Measurements from ENCODE around the gene ZMIZ1. TPM values are rescaled to one million over a fixed set of nuclear protein-coding genes. Genes with fewer than 3 reads are reported as not detected.
A peak's percentile ranks its signal among the peaks of the same experiment; 100 is the strongest.

The ZMIZ1 gene
- total RNA-seq, 4 donors from 2014 or later: 18.7 to 188 (median 36.7) TPM

DNA sequence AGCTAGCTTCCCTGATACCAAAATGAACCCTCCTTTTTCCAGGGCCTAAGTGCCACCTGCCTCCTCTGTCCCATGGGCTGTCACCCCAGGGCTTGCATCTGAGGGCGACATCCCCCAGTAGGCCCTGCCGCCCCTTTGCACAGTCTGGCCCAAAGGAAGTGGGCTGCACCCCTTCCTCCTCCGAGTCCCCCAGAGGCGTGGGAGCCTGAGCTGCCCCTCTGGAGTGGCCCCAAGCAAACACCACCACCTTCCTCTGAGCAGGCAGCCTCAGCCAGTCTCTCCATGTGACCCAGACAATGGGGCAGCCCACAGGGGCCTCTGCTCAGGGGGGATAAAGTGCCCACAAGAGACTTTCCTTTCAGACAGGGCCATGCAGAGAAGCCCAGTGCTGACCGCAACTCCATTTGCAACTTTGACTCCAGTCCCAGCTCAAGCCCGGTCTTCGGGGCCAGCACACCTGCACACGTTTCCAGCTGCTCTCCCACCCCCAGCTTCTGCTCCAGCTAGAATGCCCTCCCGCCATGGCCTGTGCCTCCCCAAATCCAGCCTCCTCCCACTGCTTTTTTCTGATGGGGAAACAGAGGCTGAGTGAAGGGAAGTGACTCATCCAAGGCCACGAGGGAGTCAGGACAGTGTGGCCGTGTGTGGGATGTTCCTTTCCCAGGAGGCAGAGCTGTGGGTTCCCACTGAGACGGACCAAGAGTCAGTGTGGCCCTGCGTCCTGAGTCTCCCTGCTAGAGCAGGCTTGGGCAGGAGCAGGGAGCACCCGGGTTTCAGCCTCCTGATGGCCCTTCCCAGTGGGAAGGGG, 111.9 kb downstream of the ZMIZ1 start:
- TF ChIP-seq POLR2A (IDR thresholded peaks at IDR 0.05): no peak
- TF ChIP-seq, protein P1, sequence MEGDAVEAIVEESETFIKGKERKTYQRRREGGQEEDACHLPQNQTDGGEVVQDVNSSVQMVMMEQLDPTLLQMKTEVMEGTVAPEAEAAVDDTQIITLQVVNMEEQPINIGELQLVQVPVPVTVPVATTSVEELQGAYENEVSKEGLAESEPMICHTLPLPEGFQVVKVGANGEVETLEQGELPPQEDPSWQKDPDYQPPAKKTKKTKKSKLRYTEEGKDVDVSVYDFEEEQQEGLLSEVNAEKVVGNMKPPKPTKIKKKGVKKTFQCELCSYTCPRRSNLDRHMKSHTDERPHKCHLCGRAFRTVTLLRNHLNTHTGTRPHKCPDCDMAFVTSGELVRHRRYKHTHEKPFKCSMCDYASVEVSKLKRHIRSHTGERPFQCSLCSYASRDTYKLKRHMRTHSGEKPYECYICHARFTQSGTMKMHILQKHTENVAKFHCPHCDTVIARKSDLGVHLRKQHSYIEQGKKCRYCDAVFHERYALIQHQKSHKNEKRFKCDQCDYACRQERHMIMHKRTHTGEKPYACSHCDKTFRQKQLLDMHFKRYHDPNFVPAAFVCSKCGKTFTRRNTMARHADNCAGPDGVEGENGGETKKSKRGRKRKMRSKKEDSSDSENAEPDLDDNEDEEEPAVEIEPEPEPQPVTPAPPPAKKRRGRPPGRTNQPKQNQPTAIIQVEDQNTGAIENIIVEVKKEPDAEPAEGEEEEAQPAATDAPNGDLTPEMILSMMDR (IDR thresholded peaks at IDR 0.05): no peak
- peaks cover 43 to 75% of the 10 kb centered on the region in 2 donors for H3K4me1 ChIP-seq

DNA sequence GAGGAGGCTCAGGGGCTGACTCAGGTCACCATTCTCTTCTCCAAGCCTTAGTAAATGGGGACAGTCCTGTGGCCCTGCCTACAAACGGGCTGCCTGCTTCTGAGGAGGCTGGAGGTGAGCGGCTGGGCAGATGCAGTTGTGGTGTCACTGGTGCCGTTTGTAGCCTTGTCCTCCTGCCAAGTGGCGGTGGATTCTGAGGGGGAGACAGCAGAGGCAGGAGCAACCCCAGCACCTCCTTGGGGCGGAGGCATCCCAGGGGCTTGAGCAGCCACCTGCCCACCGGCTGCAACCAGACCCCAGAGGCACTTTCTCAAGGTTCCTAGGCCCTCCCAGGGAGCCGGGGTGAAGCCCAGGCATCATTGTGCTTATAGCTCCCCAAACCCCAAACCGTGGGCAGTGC, 112.5 kb downstream of the ZMIZ1 start:
- Histone ChIP-seq H3K4me3 (no peak overlapping the region), H3K27ac (peak overlapping the region; percentile 78), H3K27me3 (no peaks in the 10 kb centered on the region), H3K4me1 (peaks cover 46 to 69% of the 10 kb centered on the region in 2 donors), H3K9me3 (no peaks in the 10 kb centered on the region), H3K36me3 (no peaks in the 10 kb centered on the region)
- no peak for DNase-seq
- intact Hi-C loops (cut with DNase I; ENCODE audit: low total_unique reads): no loop called here
- TF ChIP-seq POLR2A (IDR thresholded peaks at IDR 0.05): no peak
- TF ChIP-seq, protein P1 (IDR thresholded peaks at IDR 0.05): no peak

More for the DNA sequence above, 111.9 kb downstream of the ZMIZ1 start:
- DNase-seq: no peak
- Histone ChIP-seq H3K27ac (peak overlapping the region; percentile 78), H3K27me3 (no peaks in the 10 kb centered on the region), H3K9me3 (no peaks in the 10 kb centered on the region), H3K36me3 (no peaks in the 10 kb centered on the region), H3K4me3 (no peak overlapping the region)
- intact Hi-C loops (cut with DNase I; ENCODE audit: low total_unique reads): no loop called here

DNA sequence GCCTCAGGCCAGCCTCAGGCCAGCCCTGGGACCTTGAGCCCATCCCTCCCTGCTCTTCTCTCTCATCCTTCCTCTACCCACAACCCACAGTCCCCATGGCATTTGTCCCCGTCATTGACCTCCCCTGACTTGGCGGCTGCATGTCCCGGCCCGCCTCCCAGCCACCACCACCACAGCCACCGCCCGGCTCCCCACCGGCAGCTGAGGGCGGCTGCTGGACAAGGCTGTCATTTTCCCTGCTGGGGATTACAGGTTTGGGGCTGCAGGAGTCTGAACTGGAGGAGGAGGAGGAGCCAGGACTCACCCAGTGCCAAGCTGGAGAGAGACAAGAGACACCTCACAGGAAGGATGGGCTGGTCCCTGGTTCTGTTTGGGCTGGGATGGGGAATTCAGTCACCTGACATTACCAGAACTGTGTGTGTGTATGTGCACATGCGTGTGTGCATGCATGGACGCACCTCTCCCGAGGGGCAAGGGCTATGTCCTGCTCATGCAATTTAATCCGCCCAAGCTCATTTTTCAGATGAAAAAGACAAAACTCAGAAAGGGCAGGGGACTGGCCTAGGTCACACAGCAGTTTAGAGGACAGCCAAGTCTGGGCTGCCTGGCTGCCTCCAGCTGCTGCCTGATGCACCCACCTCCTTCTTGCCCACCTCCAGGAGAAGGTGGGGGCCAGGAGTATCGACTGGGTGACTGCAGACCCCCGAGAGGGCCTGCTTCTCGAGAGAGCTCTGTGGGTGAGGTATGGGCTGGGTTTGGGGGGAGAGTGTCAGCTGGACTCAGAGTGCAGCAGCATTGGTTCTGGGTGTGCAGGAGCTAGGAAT, 113.1 kb downstream of the ZMIZ1 start:
- Histone ChIP-seq H3K27ac (peak overlapping the region; percentile 78), H3K9me3 (no peaks in the 10 kb centered on the region), H3K36me3 (no peaks in the 10 kb centered on the region), H3K4me1 (peaks cover 48 to 62% of the 10 kb centered on the region in 2 donors), H3K4me3 (no peak overlapping the region), H3K27me3 (no peaks in the 10 kb centered on the region)
- DNase-seq: no peak
- TF ChIP-seq, protein P1 (IDR thresholded peaks at IDR 0.05): no peak
- intact Hi-C loops (cut with DNase I; ENCODE audit: low total_unique reads): no loop called here

DNA sequence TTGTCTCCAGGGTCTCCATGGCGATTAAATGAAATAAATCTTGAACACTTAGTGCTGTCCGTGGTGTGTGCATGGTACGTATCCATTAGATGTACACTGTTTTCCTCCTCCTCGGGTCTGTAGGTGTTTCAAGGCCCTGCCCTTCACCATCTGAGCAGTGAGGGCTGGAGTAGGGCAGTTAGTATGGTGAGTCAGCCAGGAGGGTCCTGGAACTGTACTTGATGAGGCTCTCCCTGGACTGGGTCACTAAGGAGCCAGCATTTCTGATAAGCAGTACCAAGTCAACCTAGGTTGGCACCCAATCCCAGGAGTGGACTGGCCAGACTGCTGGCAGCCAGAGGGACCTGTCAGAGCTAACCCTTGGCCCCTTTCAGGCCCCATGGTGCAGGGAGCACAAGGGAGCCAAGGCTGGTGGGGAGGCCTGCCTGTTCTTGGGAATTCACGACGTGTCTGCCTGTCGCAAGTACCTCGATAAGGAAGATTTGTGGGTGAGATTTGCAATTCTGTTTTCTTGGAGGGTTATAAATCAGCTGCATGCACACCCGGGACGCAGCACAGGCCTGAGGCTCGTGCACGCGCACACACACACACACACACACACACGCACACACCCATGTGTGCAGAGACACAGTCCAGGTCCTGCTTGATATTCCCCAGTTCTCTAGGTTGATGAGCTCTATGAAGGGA, 114.2 kb downstream of the ZMIZ1 start:
- no peaks in the 10 kb centered on the region for H3K27me3 ChIP-seq
- no peak for TF ChIP-seq POLR2A (IDR thresholded peaks at IDR 0.05)
- TF ChIP-seq, protein P1 (IDR thresholded peaks at IDR 0.05): no peak
- peak; percentile 70 to 71 for DNase-seq
- H3K4me3 ChIP-seq: no peak overlapping the region
- H3K27ac ChIP-seq: peak overlapping the region; percentile 78
- peaks cover 38 to 53% of the 10 kb centered on the region in 2 donors for H3K4me1 ChIP-seq
- intact Hi-C loops (cut with DNase I; ENCODE audit: low total_unique reads): no loop called here
- H3K36me3 ChIP-seq: no peaks in the 10 kb centered on the region
- no peaks in the 10 kb centered on the region for H3K9me3 ChIP-seq
